Measurements from ENCODE around the gene H6PD.

Gene H6PD

DNA sequence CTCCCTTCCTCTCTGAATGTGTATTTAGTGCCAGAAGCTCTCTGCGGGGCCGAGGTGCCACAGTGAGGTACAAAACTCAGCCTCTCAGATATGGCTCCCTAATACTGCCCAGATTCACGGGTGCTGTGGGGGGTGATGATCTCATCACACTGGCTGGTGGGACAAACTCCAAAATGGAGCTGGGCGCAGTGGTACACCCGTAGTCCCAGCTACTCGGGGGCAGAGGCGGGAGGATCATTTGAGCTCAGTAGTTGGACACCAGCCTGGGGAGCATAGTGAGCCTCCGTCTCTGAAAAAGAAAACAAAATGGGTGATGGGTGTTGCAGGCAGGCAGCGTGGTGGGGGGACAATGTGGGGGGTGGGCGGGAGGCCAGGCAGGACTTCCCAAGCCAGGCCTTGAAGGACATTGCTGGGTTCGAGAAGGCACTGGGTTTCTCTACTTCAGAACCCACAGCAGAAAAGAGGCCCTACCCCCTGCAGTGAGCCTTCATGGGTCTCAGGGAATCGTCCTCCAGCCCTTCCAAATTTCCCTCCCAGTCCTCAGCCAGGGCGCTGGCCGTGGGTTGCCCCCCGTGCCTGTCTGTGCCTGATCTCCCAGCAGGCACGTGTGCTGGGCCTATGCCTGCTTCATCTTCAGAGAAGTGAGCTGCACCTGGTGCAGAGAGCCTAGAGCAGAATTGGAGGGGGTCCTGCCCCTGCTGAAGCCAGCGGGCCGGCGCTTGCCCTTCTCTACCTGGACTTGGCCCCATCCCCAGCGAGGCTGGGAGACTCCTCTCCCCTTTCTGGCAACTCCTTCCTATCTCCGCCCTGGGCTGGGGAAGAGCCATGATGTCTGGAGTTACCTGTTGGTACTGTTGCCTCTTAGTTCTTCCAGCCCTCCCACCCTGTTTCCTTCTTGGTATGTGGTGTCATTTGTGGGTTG, 14.0 kb downstream of the H6PD start:
- TF ChIP-seq, protein P1, sequence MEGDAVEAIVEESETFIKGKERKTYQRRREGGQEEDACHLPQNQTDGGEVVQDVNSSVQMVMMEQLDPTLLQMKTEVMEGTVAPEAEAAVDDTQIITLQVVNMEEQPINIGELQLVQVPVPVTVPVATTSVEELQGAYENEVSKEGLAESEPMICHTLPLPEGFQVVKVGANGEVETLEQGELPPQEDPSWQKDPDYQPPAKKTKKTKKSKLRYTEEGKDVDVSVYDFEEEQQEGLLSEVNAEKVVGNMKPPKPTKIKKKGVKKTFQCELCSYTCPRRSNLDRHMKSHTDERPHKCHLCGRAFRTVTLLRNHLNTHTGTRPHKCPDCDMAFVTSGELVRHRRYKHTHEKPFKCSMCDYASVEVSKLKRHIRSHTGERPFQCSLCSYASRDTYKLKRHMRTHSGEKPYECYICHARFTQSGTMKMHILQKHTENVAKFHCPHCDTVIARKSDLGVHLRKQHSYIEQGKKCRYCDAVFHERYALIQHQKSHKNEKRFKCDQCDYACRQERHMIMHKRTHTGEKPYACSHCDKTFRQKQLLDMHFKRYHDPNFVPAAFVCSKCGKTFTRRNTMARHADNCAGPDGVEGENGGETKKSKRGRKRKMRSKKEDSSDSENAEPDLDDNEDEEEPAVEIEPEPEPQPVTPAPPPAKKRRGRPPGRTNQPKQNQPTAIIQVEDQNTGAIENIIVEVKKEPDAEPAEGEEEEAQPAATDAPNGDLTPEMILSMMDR (IDR thresholded peaks at IDR 0.05; ENCODE audit: unreplicated experiment in 3 of 3) = no peak
- H3K9me3 Mint-ChIP-seq = no peaks in the 10 kb centered on the region

DNA sequence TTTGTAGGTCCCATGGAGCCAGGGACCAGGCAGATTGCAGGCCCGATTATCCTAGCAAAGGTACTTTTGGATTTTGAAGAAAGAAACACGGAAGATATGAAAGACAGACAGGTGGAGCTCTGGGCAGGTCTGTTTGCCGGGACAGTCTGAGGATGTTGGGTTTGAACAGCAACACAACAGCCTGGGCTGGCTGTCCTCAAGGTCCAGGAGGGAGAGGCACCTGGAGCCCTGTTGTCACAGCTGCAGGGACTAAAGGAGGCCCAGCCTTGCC, 14.6 kb downstream of the H6PD start:
- TF ChIP-seq, protein P1 (IDR thresholded peaks at IDR 0.05; ENCODE audit: unreplicated experiment in 3 of 3) = no peak
- Mint-ChIP-seq H3K27me3 (ENCODE audit: low read depth) (no peaks in the 10 kb centered on the region), H3K27ac (peak overlapping the region; percentile 26 to 79 (median 73)), H3K4me1 (peaks cover 40% of the 10 kb centered on the region), H3K36me3 (ENCODE audit: low read depth) (peaks cover 23% of the 10 kb centered on the region), H3K9me3 (no peaks in the 10 kb centered on the region), H3K4me3 (no peak overlapping the region)

More for the DNA sequence above, 14.0 kb downstream of the H6PD start:
- Mint-ChIP-seq H3K27me3 (ENCODE audit: low read depth) (no peaks in the 10 kb centered on the region), H3K36me3 (ENCODE audit: low read depth) (peaks cover 23% of the 10 kb centered on the region), H3K27ac (peak overlapping the region; percentile 26 to 79 (median 73)), H3K4me1 (peaks cover 36% of the 10 kb centered on the region), H3K4me3 (no peak overlapping the region)

DNA sequence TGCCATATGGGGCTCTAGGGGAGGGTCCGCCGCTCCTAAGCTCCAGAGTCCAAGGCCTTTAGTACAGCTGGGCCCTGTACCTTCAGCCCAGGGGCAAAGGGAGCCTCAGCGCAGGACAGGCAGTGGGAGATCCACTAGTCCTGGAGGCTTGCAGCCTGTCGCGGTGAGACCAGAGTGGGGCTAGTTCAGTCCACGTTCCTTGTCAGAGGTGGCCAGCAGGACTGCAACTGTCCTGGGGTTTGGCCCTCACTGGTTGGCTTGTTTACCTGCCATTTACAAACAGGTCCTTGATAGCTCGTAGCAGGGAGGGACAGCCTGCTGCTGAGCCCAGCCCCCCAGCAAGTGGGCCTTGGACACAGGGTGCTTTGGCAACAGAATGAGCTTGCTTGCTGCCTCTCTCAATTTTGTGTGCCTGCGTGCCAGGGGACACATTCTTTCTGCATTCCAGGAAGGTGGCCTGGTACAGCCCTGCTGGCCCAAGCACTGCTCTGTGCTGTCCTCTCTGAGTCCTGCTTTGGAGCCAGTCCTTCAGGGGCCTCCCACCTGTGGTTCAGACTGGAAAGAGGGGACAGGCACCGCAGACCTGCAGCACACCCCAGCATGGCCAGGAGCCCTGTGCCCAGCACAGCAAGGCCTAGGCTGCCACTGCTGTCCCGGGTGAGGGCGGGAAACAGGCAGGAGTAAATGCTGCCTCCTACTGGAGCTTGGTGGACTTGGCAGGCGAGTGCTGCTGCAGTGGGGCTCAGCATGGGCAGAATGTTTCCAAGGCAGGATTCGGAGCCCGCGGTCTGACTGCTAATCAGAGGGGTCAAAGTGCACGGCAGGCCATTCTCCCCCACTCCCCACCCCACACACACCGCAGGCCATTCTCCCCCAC, 15.2 kb downstream of the H6PD start:
- peaks cover 23% of the 10 kb centered on the region for H3K36me3 Mint-ChIP-seq (ENCODE audit: low read depth)

DNA sequence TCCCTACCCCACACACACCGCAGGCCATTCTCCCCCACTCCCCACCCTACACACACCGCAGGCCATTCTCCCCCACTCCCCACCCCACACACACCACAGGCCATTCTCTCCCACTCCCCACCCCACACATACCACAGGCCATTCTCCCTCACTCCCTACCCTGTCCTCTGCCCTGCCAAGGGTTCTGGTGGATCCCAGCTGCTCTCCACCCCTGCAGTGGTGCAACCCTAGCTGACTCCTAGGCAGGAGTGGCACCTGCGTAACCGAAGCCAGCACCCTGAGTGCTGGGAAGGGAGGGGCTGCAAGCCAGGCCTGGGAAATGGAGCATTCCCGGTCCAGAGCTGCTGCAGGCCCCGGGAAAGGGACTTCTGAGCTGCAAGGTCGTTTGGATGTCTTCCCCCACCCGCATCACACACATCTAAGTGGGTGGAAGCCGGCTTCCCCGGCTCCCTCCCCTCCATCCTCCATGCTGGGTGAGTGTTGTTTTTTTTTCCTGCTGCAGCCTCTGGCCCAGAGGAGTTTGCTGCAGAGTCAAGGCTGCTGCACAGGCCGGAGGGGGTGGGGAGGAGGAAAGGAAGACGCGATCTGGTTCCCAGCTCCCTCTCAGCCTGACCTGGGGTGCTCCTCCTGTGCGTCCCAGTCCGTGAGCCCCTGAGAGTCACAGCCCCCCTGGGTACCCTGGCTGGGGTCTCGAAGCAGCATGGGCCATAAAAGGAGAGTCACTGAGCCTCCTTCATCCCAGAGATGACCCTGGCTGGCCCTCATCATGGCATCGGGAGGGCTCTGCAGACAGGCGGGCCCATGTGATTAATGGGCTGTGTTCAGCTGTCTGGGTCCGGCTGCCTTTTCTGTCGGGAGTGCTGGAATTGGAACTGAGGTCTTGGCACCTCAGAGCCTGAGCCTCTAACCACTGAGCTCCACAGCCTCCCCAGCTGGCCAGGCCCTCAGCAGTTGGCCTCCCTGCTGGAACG, 16.1 kb downstream of the H6PD start:
- TF ChIP-seq, protein P1 (IDR thresholded peaks at IDR 0.05; ENCODE audit: unreplicated experiment in 3 of 3) = no peak
- Mint-ChIP-seq H3K4me3 (peak overlapping the region in 1 of 3 experiments; percentile 19), H3K27ac (peak overlapping the region; percentile 62 to 79 (median 63)), H3K27me3 (ENCODE audit: low read depth) (no peaks in the 10 kb centered on the region), H3K36me3 (ENCODE audit: low read depth) (peaks cover 23% of the 10 kb centered on the region), H3K4me1 (peaks cover 47% of the 10 kb centered on the region), H3K9me3 (no peaks in the 10 kb centered on the region)

More for the DNA sequence above, 15.2 kb downstream of the H6PD start:
- Mint-ChIP-seq H3K27ac (peak overlapping the region; percentile 62 to 79 (median 73)), H3K9me3 (no peaks in the 10 kb centered on the region), H3K4me1 (peaks cover 45% of the 10 kb centered on the region), H3K27me3 (ENCODE audit: low read depth) (no peaks in the 10 kb centered on the region), H3K4me3 (peak overlapping the region in 1 of 3 experiments; percentile 19)
- TF ChIP-seq, protein P1 (IDR thresholded peaks at IDR 0.05; ENCODE audit: unreplicated experiment in 3 of 3) = peak; percentile 45 to 68 (median 57)

GRCh38 chr1:9251501-9251900, 16.9 kb downstream of the H6PD start:
- peak overlapping the region; percentile 62 to 88 (median 85) for H3K27ac Mint-ChIP-seq
- peaks cover 18% of the 10 kb centered on the region for H3K36me3 Mint-ChIP-seq (ENCODE audit: low read depth)
- H3K4me1 Mint-ChIP-seq = peaks cover 48% of the 10 kb centered on the region
- peak overlapping the region in 1 of 3 experiments; percentile 27 for H3K4me3 Mint-ChIP-seq
- TF ChIP-seq, protein P1 (IDR thresholded peaks at IDR 0.05; ENCODE audit: unreplicated experiment in 3 of 3) = no peak
- no peaks in the 10 kb centered on the region for H3K9me3 Mint-ChIP-seq
- no peaks in the 10 kb centered on the region for H3K27me3 Mint-ChIP-seq (ENCODE audit: low read depth)

Measured in nephron (organoid).